GM15510 (cell line): ENCODE measurements around the gene NRG4.

Experiments used
- POLR2A ChIP-seq: IDR thresholded peaks from 3 replicates; pipeline ENCODE4 v1.6.1; 2011; ENCODE audit warnings: borderline replicate concordance; ENCODE audit not compliant: insufficient read length; ENCODE audit errors: extremely low read depth

Gene NRG4

DNA sequence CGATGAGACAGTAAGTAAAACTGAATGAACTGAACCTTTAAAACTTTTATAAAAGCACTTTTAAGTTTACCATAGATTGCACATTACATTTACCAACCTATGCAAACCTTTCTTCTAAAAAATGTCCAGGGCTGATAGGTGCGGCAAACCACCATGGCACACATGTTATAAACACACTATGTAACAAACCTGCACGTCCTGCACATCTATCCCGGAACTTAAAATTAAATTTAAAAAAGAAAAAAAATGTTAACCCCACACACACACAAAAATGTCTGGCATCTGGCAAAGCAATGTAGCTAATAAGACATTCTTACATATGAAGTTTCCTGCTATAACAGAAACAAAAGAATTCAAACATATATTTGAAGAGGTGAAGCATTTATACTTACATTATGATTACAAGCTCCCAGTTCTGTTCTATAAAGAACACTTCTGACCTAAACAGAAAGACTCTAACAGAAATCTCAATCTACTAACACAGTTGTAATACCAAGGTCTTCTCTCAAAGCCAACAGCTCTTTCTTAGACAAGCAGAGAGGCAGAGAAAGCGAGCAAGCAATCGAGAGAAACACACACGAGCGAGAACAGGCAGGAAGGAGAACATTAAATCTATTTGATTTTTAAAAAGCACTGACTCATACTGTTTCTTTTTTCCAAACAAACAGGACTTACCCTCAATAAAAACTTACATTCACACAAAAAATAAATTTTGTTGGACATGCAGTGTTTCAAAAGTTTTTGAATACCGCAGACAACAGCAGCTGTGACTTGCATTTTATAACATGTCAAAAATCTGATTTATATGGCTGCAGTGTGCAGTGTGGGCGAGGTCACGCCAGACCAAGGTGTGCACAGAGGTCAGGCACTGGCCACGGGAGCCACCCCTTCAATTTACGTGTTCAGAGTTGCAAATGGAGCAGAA is at the start of gene NRG4:
Gene NRG4 (minus strand): TSS at position 798 of the 925 bp plus-strand sequence. CDS start 1,194 bp downstream, outside the sequence.
- TF ChIP-seq POLR2A = no peak

- no peak for TF ChIP-seq POLR2A
Observed at GRCh38 chr15:76061700-76062099, 49.5 kb upstream of the NRG4 start.

DNA sequence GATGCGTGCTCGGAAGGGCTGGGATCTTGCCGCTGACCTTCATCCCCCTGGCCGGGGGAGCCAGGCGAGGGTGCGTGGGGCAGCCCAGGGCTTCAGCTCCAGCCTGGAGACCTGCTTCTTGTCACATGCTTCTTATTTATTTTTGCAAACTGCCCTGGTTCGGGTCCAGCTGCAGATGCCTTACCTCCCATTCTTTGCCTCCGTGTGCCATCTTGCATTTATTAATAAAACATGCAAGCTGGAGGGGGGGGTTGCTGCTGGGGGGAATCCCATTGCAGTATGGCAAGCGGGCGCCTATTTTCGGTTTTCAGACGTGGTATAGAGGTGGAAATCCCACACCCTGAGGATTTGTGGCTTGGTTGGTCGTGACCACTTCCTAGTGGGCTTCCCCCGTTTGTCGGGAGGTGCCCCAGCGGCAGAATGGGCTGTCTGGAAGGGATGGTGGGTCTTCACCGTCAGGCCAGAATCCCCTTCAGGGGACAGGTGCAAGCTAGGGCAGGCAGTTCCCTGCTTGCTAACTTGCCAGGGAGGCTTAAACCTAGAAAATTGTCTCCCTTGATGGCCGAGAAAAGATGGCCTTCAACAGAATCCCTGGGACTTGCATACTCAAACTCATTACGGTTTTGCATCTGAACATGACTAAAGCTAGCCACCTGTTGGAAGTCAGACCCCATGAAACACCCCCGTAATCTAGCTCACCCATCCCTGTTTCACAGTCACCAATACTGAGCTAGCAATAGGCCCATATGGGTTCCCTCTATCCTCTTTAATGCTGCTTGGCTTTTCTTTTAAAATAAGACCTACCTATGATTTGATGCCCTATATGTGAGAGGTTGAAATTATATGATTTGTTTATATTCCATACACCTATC is 48.1 kb upstream of the NRG4 start:
- TF ChIP-seq POLR2A = no peak

DNA sequence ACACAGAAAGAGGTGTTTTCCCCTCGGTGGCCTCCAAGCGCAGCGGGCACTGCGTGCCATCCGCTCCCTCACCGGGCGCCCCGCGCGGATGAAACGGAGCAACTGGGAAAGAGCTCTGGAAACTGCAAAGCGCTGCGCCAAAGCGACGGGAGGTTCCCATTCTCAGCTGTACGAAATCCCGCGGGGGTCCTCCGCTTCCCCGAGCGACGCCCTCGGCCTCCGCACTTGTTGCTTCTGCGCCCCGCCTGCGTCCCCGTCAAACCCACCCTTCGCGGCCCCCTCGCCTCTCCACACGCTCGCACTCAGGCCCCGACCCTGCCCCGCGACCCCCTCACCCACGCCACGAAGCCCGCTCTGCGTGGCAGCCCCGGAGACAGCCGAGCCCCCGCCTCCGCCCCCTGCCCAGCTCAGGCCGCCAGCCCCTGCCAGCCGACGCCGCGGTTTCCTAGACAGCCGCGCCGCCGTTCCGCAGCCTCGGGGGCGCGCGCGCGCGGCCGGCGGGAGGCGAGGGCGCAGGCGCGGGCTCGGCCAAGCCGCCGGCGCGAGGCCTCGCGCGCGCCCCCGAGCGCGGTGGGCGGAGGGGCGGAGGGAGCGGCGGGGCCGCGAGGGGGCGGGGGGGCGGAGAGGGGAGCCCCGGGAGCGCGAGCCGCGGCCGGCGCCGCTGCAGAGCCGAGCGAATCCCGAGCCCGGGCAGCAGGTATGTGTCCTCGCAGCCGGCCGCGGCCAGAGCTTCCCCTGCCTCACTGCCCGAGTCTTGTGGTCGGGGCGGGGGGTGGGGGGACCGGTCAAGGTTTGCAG is 47.3 kb upstream of the NRG4 start, which contains the start of gene TMEM266:
Gene TMEM266 (plus strand): TSS at position 666 of the 798 bp plus-strand sequence. CDS start 74,279 bp downstream, outside the sequence.
- no peak for TF ChIP-seq POLR2A

DNA sequence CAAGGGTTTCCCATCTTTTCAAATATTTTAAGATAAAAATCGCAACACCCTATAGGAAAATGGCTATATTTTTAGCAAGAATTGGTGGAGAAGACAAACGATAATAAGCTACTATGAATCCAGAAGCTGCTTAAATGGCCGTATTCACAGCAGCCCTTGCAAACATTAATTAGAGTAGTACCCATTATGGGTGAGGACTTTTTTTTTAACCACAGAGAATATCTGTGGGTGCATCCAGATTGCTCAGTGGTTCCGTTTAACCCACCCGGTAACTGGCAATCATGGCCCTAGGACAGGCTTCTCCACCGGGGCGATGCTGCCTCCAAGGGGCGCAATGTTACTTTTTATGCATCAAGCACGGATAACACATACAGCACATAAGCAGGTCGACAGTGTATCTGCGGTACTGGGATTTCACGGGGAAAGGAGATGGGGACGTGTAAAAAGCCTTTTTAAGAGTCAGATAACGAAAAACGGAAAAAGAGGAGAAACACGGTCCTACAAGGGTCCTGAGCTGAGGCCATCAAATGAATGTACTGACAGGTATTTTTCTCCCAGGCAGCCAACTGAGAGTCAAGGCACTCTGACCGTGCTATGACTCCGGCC is 46.6 kb upstream of the NRG4 start:
- TF ChIP-seq POLR2A = no peak

DNA sequence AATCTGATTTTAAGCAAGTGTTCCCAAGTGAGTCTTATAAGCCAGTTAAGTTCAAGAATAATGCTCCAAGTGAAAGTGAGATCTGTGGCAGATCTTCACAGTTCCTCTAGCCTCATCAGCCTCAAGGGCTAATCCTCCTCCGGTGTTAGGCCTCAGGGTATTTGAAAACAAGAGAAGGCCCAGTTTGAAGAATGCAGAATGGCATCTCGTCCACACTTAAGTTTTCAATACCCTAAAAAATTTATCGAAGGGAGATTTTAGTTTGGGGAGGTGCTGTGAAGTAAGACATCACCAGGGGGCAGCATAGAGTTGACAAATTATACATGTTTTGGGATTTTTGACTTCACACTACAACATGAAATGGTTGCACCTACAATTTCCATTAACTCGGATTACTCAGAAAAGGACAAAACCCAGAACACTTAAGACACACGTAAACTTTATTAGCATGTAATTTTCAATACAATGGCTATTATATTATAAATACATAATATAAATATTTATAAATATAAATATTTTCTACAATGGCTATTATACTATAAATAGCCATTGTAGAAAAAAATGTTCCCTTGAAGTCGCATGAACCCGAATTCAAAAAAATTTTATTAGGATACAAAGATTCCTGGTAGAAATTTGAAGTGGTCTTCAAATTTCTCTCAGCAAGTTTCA is 45.2 kb upstream of the NRG4 start:
- no peak for TF ChIP-seq POLR2A

DNA sequence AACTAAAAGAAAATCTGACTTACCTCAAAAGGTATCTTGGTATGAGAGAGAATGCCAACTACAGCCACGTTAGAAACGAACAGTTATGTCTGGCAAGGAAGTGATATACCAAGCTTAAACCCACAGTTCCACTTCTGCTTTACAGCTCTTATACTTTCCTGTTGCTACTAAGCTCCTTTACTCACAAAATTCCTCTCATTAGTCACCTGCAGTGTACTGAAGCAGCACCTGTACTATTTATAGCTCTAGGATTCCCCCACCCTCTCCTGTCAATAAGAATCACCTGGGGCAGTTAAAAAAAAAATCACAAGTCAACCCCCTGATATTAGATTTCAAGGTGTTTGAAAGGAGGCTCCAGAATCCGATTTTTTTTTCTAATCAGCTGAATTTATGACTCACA is 44.7 kb upstream of the NRG4 start:
- TF ChIP-seq POLR2A = no peak

DNA sequence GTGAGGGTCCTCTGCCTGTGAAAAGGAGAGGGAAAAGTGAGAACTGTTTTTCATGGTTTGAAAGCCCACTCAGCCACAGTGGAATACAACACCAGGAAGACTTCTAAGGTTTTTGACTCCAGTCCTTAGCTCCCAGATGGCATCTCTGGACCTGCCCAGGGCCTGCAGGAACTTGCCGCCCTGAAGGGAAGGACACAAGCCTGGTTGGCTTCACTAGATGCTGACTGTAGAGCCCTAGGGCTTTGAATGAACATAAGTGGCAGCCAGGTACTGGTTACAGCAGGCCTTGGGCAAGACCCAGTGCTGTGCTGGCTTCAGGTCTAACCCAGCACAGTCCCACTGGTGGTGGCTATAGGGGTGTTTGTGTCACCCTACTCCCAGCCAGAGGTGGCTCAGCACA is 26.3 kb upstream of the NRG4 start:
- TF ChIP-seq POLR2A = no peak

DNA sequence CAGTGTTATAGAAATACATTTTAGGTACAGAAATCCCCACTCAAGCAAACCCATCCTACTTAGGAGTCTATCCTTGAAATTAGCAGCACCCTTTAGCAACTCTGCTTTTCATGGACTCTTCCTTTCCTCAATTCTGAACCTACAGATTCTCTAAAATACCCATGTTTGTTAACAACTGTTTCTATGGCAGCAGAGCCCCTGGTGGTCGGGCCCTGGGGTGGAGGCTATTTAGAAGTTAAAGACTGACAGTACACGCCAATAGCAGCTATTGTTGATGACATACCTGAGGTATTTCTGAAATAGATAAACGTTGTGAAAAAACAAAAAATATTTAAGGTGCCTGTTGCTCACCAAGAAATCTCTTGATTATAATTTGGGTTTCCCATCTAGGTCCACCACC is 23.4 kb upstream of the NRG4 start:
- TF ChIP-seq POLR2A = no peak

DNA sequence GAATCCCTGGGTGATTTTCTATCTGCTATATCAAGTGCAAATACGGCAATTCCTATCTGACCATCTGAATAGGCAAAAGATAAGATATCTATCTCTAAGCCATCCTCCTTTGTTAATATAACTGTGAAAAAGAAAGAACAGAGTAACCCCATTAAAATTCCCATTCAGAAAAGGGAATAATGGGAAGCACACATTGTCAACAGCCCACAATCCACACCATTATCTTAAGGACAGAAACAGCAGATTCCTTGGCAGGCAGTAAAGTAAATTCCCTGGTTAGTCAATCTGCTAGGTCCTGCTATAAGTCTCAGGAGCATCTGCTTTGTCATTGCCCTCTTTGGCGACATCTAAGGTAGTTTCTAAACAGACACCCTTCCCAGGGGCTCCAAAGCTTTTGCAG is 21.9 kb upstream of the NRG4 start:
- TF ChIP-seq POLR2A = no peak

- no peak for TF ChIP-seq POLR2A
Observed at GRCh38 chr15:76033438-76033837, 21.2 kb upstream of the NRG4 start.

DNA sequence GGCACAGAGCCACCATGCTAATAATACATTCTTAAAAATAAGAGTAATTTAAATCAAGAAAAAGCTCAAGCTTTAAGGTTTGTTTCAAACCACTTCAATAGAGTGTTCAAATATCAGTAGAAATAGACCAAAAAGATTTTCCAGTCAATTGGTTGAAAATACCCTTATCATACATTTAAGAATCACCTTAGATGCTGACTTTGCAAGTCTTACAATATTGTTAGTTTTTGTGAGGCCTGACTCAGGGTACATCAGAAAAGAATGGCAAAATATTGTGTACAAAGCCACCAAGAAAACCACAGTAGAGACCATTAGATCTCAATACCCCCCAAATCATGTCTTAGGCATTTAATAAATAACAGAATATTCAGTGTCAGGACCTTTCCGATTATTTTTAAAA is 19.8 kb upstream of the NRG4 start:
- TF ChIP-seq POLR2A = no peak

DNA sequence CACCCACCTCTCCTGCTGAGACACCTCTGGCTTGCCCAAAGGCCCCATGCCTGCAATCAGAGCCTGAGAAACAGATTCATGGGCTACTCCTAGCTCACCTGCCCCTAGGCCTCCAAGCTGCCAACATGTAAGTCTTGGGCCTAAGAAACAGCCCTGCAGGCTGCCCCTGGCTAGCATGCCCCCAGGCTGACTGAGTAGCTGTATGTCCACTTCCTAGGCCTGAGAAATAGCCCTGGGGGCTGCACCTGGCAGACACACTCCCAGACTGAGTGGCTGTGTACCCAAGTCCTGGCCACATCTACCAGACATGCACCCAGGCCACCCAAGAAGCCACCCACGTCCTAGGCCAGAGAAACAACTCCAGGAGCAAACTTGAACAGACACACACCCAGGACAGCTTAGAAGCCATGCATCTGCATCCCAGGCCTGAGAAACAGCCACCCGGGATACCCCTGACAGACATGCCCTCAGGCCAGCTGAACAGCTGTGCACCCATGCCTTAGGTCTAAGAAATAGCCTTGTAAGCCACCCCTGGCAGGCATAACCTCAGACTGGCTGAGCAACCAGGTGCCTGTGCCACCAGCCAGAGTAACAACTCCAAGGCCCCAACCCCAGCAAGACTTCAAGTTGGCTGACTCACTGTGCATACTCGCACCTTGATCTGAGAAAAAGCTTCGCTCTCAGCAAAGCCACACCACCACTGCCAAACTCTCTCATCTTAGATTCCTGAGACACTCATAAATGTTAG is 12.0 kb upstream of the NRG4 start:
- TF ChIP-seq POLR2A = no peak
